KMS-11 (cell line): ENCODE results near the gene SIRT2.
A peak's percentile ranks its signal among the peaks of the same experiment; 100 is the strongest.

Source experiments
- H2AFZ ChIP-seq: fragments of 200-600 bp; sonication (generic); 2 replicates; pipeline ENCODE4 v1.6.1; 2016; ENCODE audit warnings: antibody characterized with exemption, mixed run types, low read depth
- H3K27ac ChIP-seq: fragments of 200-600 bp; sonication (generic); 2 replicates; pipeline ENCODE4 v1.6.1; 2016; ENCODE audit warnings: mild to moderate bottlenecking, mixed run types
- H3K27me3 ChIP-seq: fragments of 200-600 bp; sonication (generic); 2 replicates; pipeline ENCODE4 v1.6.1; 2017; ENCODE audit warnings: mild to moderate bottlenecking, low read depth, mixed run types, moderate library complexity; ENCODE audit not compliant: insufficient read depth
- H3K36me3 ChIP-seq: fragments of 200-600 bp; sonication (generic); 2 replicates; pipeline ENCODE4 v1.6.1; 2017; ENCODE audit warnings: mild to moderate bottlenecking, mixed run types; ENCODE audit not compliant: insufficient read depth
- H3K4me1 ChIP-seq: fragments of 200-600 bp; sonication (generic); 2 replicates; pipeline ENCODE4 v1.6.1; 2016; ENCODE audit warnings: mild to moderate bottlenecking, low read depth, mixed run types; ENCODE audit not compliant: poor library complexity, severe bottlenecking
- H3K4me2 ChIP-seq: fragments of 200-600 bp; sonication (generic); 2 replicates; pipeline ENCODE4 v1.7.0; 2016; ENCODE audit warnings: mild to moderate bottlenecking, mixed run types
- H3K4me3 ChIP-seq: fragments of 200-600 bp; sonication (generic); IDR thresholded peaks from 2 replicates; pipeline ENCODE4 v1.6.1; 2017; ENCODE audit warnings: low read depth, low read length, mixed read lengths; ENCODE audit not compliant: insufficient read depth
- H3K79me2 ChIP-seq: fragments of 200-600 bp; sonication (generic); 2 replicates; pipeline ENCODE4 v1.6.1; 2016; ENCODE audit warnings: low read depth, mixed run types; ENCODE audit not compliant: insufficient read depth
- H3K9ac ChIP-seq: fragments of 200-600 bp; sonication (generic); 2 replicates; pipeline ENCODE4 v1.6.1; 2016; ENCODE audit warnings: mild to moderate bottlenecking, mixed run types
- H4K20me1 ChIP-seq: fragments of 200-600 bp; sonication (generic); 2 replicates; pipeline ENCODE4 v1.6.1; 2016; ENCODE audit warnings: mild to moderate bottlenecking, mixed run types; ENCODE audit not compliant: insufficient read depth
- TF ChIP-seq, protein P1 (sequence below): fragments of 200-600 bp; sonication (generic); conservative IDR thresholded peaks from 2 replicates; pipeline ENCODE4 v1.6.1; 2017; ENCODE audit warnings: low read depth, mild to moderate bottlenecking, antibody characterized with exemption, low read length, moderate library complexity, mixed read lengths

SIRT2 gene

DNA sequence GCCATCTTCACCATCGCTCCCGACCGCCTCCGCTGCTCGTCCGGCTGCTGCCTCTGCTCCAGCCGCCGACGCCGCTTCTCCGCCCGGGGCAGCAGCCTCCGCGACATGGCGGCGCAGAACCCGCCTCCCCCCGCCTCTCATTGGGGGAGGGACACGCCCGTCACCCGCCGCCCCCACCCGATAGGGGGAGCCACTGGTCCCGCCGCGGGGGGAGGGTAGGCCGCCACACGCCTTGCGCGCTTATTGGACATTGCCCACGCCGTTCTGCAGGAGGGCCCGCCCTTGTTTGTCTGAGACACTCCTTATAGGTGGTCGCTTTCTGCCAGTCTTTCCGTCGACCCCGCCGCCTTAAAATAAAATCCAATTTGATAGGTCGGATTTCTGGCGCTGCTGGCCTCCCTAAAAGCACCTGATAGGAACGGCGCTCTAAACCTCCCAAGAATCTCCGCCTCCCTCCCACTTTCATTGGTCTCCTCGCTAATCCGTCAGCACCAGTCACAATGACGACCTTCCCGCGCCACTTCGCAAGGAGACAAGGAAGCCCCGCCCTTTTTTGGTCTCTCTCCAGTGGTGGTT, 49.5 kb downstream of the SIRT2 start, which contains the start of gene HNRNPL:
TSS of gene HNRNPL (minus strand) at position 127 of the 576 bp plus-strand sequence. CDS start at position 107, 20 bp downstream.
- peak within 1 kb of the TSS; percentile 39 for H3K4me3 ChIP-seq
- peaks cover 45% of the 10 kb centered on the region for H3K4me1 ChIP-seq
- TF ChIP-seq, protein P1, sequence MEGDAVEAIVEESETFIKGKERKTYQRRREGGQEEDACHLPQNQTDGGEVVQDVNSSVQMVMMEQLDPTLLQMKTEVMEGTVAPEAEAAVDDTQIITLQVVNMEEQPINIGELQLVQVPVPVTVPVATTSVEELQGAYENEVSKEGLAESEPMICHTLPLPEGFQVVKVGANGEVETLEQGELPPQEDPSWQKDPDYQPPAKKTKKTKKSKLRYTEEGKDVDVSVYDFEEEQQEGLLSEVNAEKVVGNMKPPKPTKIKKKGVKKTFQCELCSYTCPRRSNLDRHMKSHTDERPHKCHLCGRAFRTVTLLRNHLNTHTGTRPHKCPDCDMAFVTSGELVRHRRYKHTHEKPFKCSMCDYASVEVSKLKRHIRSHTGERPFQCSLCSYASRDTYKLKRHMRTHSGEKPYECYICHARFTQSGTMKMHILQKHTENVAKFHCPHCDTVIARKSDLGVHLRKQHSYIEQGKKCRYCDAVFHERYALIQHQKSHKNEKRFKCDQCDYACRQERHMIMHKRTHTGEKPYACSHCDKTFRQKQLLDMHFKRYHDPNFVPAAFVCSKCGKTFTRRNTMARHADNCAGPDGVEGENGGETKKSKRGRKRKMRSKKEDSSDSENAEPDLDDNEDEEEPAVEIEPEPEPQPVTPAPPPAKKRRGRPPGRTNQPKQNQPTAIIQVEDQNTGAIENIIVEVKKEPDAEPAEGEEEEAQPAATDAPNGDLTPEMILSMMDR, result peak; percentile 72
- peaks cover 47% of the 10 kb centered on the region for H3K79me2 ChIP-seq
- peaks cover 31% of the 10 kb centered on the region; the same call in 1 of the 2 replicates for H3K36me3 ChIP-seq
- H3K9ac ChIP-seq, result peak within 1 kb of the TSS; percentile 100
- no peaks in the 10 kb centered on the region for H3K27me3 ChIP-seq
- peak within 1 kb of the TSS; percentile 42; the same call in 1 of the 2 replicates for H2AFZ ChIP-seq
- peak within 1 kb of the TSS; percentile 99 for H3K27ac ChIP-seq
- peak within 1 kb of the TSS; percentile 94 for H3K4me2 ChIP-seq
- no peaks in the 10 kb centered on the region; the same call in 1 of the 2 replicates for H4K20me1 ChIP-seq

DNA sequence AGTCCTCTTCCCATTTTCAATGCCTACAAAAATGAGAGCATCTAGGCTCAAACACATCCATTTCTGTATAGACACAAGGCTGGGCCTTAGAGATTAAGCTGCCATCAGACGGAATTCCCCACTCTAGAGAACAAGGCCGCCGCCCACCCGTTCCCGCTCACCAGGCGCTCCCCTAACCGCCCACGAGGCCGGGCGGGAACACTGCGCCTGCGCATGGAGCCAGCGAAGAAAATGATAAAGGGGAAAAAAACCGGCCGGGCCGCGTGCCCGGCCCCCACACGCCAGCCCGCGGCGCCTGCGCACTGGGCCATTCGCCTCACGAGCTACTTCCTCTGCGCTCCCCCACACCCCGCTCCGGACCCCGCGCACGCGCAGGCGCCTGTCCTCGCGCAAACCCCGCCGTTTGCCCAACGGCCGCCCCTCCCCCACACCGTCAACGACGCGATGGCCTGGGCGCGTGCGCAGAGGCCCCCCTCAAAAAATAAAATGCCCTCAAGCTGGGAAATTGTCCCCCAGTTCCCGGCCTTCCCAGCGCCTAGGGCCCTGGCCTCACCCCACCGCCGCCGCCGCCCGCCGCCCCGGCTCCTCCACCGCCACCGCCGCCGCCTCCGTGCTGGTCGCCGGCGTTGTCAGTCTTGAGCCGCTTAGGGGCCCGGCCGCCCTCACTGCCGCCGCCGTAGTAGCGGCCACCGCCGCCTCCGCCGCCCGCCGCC, 50.1 kb downstream of the SIRT2 start:
- Histone ChIP-seq H3K79me2 (peaks cover 53% of the 10 kb centered on the region), H3K36me3 (peaks cover 36% of the 10 kb centered on the region; the same call in 1 of the 2 replicates), H4K20me1 (no peaks in the 10 kb centered on the region; the same call in 1 of the 2 replicates), H3K4me3 (peak overlapping the region; percentile 38), H3K27me3 (no peaks in the 10 kb centered on the region), H3K27ac (peak overlapping the region; percentile 99), H3K4me1 (peaks cover 45% of the 10 kb centered on the region), H3K4me2 (peak overlapping the region; percentile 84), H3K9ac (peak overlapping the region; percentile 100), H2AFZ (no peak overlapping the region)
- TF ChIP-seq, protein P1, result no peak

DNA sequence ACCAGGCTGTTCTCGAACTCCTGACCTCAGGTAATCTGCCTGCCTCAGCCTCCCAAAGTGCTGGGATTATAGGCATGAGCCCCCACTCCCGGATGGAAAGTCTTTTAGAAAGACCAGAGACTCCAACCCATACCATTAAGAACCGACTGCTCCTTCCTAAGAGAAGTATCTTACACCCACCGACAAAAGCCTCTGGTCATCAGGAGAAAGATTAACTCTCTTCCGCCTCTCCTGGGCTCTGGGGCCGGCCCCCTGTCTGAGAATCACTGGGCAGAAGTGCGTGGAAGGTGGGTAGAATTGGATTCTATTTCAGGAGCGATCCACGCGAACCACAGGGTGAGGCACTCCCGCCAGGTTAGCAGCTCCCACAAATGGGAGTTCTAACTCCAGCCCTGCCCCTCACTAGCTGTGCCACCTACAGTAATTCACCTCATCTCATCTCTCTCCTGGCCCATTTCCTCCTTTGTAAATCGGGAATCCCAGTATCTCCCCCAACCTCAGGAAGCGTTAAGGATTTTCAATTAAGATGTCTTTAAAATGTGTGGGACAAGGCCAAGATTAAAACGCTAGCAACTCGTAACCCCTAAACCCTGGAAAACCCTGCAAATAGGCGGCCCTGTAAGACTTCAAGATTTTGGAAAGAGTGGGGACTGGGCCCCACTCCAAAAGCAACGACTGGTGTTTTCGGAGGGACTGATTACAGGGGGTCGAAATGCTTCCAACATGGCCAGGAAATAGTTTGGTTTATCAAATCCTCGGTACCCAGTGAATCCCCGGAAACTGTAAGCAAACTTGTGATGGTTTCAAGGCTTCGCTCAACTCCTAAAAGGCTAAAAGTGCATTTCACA, 50.9 kb downstream of the SIRT2 start:
- peaks cover 45% of the 10 kb centered on the region for H3K4me1 ChIP-seq
- peaks cover 44% of the 10 kb centered on the region; the same call in 1 of the 2 replicates for H3K36me3 ChIP-seq
- H3K4me2 ChIP-seq, result peak overlapping the region; percentile 84
- peak overlapping the region; percentile 100 for H3K9ac ChIP-seq
- H4K20me1 ChIP-seq, result no peaks in the 10 kb centered on the region; the same call in 1 of the 2 replicates
- H3K79me2 ChIP-seq, result peaks cover 61% of the 10 kb centered on the region
- peak overlapping the region; percentile 99 for H3K27ac ChIP-seq
- TF ChIP-seq, protein P1, result no peak
- H3K27me3 ChIP-seq, result no peaks in the 10 kb centered on the region
- H2AFZ ChIP-seq, result no peak overlapping the region
- H3K4me3 ChIP-seq, result peak overlapping the region; percentile 38

DNA sequence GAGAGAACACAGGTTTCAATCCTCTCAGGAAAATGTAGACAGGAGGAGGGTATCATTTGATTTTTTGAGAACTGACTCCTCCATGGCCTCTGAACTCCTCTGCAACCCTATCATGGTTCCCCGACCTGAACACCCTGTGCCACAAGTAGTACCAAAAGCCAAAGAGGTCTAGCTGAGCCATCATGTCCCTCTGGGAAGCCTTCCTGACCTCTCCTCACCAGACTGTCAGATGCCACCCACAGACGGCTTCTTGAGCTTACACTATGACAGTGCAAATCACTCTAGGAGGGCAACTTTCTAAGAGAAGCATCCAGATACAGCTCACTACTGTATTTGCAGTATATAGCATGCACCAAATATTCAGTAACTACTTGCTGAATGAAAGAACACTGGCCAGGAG, 53.3 kb downstream of the SIRT2 start:
- Histone ChIP-seq H3K27ac (no peak overlapping the region), H3K27me3 (no peaks in the 10 kb centered on the region), H3K36me3 (peaks cover 56% of the 10 kb centered on the region; the same call in 1 of the 2 replicates), H3K4me2 (no peak overlapping the region), H3K79me2 (peaks cover 78% of the 10 kb centered on the region), H3K4me1 (peaks cover 35% of the 10 kb centered on the region), H3K9ac (no peak overlapping the region), H3K4me3 (no peak overlapping the region), H4K20me1 (no peaks in the 10 kb centered on the region; the same call in 1 of the 2 replicates), H2AFZ (no peak overlapping the region)
- TF ChIP-seq, protein P1, result no peak
